UCSD-AML1 (cell line): ENCODE results near the gene RRBP1.

Experiments used
- DNase-seq: peaks from one replicate; lab custom pipeline; 2025; ENCODE audit not compliant: unreplicated experiment; lab: John Stamatoyannopoulos, UW

RRBP1 gene

DNA sequence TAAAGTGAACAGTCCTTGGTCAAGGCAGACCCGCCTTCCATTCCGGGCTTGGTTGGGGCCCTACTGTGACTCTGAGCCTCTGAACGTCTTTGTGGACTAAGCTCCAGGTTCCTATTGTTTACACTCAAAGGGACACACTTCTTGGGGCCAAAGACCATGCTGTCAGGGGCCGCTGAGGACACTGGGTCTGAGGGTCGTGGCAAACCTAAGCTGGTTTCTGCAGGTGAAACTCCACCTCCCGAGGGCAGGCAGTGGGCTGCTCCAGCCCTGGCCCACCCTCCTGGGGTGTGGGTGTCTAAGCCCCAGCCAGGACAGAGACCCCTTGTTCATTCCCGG lies 69.1 kb downstream of the RRBP1 start:
- no peak for DNase-seq

DNA sequence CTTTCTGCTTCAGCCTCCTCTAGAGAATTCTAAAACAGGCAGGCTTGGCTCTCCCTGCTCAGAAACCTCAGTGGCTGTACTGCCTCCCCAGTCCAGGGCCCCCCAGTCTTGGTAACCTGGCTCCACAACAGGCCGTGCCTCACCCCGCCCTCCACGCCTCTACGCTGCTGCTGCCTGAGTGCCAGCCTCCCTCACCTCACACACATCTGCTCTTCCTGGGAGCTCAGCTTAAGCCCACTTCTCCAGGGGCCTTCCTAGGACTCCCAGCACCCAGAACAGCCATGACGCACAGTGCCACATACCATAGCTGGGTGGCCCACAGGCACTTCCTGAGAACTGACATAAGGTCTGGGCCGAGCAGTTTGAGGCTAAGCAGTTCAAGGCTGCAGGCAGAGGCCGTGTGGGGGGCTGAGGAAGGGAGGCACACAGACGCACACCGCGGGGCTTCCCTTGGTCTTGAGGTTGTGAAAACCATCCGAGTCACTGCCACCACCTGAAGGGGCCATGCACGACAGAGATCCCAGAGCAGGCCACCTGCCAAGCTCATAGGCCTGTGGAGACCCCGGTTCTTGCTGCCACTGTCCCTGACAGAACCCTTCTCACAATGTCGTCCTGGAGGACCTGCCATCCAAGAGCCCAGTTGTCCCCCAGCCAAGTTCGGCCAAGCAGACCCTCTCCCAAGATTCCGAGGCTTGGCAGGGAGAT lies 69.6 kb downstream of the RRBP1 start:
- DNase-seq, result peak; percentile 58

DNA sequence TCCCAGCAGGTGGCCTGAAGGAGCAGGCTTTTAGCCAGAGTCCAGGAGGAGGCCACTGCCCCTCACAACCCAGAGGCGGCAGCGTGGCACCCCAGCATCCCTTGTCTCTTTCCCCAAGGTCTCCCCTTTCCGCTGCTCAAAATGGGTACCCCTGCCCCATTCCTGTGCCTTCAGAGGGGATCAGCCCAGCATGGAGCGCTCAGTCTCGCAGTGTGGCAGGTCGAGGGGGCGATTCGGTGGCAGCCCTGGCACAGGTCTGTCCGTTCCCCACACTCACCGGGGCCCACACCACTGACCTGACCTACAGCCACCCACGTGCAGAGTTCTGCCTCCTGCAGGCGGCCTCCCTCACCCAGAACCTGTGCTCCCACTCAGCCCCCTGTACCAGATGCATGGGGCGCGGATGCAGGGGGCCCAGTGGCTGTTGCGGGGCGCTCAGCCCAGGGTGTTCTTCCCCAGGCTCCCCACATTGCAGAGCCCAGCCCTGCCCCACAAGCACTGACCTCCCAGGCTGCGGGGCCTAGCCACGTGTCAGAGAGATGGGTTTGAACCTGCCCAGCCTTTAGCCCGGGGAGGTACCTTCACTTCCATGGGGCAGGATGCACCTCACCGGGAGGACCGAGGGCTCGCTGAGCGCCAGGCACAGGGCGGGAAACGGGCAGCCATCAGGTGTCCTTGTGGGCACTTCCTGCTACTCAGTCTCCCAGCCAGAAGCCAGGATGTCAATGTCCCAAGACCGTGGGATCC lies 70.3 kb downstream of the RRBP1 start:
- no peak for DNase-seq

DNA sequence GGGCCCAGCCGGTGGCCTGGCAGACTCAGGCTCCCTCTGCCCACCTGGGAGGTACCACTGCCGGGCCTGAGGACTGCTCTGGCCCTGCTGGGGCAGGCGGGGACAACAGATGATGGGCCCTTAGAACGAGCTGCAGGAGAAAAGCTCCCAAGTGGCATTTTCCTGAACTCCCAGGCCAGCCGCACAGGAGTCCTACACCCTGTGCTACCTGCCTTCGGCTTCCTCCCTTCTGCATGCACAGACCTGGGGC lies 70.8 kb downstream of the RRBP1 start:
- DNase-seq, result no peak

DNA sequence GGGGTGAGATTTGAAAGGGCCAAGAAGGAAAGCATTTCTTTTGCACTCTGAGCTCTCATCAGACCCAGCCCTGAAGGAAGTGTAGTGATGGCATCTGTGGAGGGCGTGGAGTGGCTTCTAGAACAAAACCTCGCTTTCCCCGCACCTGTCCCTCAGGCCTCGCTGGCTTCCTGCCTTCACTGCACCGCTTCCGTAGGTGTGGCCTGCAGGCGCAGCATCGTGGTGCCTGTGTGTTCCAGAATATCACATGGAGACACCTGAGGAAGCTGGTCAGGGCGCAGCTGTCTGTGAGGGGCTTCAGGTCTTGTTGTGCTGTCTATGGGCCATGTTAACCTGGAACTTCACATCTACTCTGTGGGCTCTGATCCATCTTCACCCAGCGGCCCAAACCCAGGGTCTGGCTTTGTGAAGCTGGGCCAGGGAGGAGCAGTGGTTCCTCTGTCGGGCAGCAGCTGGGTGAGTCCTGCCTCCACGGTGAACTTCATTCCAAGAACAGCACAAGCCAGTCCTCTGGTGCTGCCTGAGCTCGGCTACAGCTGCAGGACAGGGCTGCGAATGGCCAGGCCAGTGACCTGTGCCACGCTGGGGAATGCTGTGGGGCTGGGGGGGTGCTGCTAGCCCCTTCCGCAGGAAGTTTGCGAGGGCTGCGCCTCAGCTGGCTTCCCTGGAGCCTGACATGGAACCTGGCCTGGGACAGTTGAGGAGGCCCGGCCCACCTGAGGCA lies 71.3 kb downstream of the RRBP1 start:
- DNase-seq, result peak; percentile 35

DNA sequence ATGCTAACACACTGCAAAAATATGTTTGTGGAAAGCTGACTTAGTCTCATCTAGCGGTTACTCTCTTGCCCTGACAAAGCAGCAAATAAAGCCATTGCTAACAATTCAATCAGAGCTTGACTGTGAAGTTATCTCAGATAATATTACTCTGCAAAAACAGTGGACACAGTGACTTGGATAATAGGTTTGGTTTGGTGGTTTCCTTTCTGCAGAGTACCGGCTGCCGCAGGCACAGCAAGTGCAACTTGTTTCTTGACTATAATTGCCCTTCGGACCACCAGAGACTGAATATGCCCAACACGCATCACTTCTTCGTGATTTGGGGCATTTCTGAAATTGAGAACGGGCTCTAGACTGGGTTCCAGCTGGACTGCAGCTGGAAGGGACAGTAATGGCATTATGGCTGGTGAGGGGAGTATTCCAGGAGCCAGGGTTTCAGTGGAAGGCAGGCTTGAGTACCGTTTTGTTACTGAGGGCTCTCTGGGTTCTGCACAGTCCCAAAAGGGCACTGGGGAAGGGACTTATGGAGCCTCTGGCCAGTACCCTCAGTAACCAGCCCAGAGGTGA lies 72.1 kb downstream of the RRBP1 start:
- DNase-seq, result no peak

DNA sequence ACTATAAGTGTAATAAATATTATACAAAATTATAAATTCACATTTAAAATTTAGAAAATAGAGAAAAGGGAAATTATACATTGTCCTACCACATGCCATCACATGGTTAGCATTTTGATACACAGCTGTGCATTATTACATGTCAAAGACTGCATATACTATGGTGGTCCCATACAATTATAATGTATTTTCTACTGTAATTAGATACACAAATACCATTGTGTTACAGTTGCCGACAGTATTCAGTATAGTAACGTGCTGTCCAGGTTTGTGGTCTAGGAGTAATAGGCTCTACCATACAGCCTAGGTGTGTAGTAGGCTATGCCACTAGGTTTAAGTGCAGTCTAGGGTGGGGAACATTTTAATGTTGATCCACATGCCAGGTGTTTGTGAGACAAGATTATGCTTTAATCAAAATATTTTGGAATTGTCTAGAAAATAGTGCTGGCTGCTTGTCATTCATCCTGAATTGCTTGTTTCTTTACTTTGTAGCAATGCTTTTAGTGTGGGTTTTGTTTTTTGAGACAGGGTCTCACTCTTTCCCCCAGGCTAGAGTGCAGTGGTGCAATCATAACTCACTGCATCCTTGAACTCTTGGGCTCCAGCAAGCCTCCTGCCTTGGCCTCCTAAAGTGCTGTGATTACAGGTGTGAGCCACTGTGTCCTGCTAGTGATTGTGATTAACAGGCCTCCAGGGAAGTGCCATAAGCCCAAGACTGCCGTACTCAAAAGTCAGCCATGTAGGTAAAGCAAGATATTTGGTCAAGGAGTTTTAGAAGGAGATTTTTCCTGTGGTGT lies 73.1 kb downstream of the RRBP1 start:
- DNase-seq, result no peak

DNA sequence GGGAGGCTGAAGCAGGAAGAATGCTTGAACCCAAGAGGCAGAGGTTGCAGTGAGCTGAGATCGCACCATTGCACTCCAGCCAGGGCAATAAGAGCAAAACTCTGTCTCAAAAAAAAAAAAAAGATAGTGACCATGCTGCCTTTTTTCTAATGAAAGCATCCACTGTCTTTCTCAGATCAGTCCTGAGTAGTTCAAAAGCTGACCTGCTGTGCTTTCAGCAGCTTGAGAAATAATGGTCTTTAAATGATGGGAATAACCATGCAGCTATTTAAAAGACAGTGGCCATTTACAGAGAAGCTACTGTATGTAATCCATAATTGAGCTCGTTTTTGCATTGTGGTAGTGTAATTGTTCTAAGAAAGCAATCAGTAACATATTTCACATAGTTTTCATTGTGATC lies 76.0 kb downstream of the RRBP1 start:
- no peak for DNase-seq

DNA sequence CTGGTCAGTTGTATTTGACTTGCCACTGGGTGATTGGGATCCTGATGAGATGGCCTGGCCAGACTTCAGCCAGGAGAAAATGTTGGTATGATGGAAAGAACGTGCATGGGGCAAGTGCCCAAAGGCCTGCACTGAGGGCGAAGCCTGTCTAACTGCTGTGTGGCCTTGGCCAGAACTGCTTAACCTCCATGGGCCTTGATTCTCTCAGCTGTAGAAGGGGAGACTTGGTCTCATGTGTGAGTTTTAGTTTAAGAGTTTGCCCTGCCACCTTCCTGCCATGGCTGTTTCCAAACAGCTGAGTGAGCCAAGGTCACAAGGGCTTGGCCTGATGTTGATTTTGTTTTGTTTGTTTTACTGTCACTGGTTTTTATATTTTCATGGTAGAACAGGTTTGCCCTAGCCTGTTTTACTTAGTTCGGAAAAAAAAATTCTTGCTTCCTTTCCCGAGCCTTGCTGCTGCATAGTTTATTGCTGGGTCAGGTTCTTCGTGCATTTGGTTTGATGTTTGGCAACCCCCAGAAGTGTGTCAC lies 76.8 kb downstream of the RRBP1 start:
- DNase-seq, result no peak

DNA sequence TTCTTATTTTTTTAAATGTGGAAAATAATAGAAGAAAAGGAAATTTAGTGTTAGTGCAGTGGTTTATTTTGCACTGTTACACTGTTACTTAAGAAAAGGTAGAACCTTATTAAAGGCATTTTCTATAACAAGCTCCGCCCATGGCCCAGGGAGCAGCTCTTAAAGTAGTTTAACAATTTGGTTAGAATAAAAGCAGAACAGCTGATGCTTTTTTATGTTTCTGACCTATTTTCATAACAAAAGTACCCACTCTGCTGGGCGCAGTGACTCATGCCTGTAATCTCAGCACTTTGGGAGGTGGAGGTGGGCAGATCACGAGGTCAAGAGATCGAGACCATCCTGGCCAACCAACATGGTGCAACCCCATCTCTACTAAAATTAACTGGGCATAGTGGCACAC lies 79.5 kb downstream of the RRBP1 start:
- DNase-seq, result no peak

DNA sequence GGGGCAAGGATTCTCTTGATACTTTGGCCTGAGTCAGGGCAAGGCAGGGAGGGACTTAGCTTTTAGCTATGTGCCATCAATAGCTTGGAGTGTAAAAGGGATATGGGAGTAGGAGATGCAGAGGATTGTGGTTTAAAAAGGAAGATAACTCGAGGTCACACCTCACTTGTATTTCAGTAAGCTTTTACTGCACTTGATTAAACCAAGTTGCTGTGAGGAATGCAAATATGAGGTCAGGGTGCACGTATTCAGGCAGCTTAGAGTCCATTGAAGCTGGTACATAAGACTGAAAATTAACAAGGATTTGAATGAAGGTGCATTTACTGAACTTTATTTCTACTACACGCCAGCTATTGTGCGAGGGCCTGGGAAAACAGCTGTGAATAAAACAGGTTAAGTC lies 80.1 kb downstream of the RRBP1 start:
- no peak for DNase-seq

DNA sequence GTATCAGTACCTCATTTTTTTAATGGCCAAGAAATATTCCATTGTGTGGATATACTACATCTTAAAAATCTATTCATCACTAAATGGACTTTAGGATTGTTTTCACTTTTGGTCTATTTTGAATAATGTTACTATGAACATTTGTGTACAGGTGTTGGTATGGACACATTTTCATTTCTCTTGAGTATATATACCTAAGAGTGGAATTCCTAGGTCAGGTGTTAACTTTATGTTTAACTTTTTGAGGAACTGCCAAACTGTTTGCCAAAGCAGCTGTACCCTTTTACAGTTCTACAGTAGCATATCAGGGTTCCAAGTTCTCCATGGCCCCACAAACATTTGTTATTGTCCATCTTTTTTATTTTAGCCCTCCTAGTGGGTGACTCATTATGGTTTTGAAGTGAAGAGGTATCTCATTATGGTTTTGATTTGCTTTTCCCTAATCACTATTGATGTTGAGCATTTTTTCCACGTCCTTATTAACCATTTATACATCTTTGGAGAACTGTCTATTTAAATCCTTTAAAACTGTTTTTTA lies 84.0 kb downstream of the RRBP1 start:
- DNase-seq, result no peak

DNA sequence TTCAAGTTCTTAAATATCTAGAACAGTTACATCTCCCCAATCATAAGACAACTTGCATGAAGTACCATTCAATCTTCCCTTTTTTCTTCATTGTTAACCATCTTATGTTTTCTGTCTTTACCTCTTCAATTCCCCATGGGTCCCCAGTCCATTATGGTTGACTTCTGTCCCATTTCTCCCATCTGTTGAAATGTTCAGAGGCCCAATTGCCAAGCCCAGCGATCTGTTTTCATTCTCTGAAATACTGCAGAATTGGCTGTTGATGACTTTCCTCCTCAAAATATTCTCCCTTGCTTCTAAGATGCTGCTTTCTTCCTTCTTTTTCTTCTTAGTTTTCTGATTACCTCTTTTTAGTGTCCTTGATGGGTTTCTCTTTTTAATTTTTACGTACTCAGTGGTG lies 86.2 kb downstream of the RRBP1 start:
- no peak for DNase-seq

DNA sequence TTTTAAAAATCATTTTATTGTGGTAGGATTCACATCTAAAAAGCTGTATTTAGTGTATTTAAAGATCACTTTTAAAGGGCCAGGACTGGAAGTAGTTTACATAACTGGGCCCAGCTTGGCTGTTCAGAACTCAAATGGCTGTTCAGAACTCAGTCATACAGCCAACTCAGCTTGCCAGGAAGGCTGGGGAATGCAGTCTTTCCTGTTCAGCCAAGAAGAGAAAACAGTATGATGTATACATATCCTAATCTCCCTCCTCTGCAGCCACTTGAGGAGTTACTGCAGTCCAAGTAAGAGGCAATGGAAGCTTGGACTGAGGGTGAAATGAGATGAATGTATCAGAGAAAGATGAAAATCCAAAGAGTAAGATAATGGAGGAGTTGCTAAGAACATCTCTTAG lies 87.6 kb downstream of the RRBP1 start:
- no peak for DNase-seq

DNA sequence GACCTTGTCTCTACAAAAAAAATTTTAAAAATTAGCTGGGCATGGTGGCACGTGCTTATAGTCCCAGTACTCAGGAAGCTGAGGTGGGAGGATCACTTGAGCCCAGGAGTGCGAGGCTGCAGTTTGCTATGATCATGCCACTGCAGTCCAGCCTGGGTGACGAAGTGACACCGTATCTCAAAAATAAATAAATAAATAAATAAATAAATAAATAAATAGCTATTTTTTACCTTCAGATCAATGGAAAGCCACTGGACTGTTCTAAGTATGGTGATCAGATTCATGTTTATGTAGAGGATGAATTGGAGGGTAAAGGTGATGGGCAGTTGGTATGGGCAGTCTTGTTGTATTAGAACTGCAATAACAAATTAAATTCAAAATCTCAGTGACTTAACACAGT lies 88.1 kb downstream of the RRBP1 start:
- DNase-seq, result no peak

DNA sequence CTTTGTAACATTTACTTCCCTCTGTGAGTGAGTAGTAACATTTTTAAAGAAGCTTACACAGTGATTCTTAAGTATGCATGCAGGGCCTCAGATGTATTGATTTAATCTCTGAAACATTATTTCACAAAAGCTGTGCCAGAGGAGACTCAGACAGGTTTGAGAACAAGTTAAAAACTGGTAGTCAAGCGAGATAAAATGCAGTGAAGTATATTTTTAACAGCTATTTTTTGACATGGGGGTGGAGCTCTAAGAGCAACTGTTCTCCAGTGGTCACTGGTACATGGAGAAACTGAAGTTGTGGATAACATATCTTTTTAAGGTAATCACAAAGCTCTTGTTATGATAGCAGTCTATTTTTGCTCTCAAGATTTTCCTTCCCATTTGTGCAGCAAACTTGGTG lies 91.8 kb downstream of the RRBP1 start:
- DNase-seq, result no peak

DNA sequence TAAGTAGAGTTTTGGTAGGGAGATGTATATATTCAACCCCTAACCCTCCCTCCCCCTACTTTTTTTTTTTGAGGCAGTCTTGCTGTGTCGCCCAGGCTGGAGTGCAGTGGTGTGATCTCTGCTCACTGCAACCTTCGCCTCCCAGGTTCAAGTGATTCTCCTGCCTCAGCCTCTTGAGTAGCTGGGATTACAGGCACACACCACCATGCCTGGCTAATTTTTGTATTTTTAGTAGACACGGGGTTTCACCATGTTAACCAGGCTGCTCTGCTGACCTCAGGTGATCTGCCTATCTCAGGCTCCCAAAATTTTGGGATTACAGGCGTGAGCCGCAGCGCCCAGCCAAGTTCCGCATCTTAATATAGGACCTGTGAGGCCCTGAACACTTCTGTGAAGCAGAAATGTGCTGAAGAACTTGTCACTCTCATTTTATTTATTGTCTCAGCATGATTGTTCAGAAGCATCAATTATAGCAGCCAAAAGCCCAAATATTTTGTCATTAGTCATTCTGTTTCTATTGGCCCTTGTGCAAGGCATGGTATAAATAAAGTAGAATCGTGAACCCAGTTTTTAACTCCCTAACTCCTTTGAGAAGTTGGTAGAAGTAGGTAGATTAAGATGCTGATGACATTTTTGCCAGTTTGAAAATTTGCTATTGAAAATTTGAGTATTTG lies 92.7 kb downstream of the RRBP1 start:
- DNase-seq, result no peak

DNA sequence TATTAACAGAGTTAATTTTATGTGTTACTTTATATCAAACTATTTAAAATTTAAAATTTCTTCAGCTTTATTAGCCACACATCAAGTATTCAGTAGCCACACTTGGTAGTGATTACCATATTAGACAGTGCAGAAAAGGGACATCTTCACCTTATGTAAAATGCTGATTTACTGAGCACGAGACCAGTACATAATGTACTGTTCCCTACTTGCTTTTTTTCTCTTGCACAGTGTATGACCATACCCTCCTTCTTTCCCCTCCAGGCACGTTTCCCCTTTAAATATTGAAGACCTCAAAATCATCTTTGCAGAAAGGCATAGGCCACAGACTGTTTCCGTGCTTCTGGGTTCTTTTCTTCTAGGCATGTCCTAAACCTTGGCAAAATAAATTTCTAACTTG lies 94.2 kb downstream of the RRBP1 start:
- no peak for DNase-seq

DNA sequence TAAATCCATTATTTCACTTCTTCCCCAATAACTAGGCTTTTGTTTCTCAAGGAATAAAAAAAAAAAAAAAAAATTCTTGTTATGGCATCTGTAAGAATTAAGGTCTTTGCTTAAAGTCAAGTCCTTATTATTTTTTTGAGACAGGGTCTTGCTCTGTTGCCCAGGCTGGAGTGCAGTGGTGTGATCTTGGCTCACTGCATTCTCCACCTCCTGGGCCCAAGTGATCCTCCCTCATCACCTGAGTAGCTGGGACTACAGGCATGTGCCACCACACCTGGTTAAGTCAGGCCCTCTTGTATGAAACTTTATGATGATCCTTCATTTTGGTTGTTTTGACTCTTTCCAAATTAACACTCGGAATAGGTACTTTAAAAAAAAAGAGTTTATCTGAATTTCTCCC lies 94.9 kb downstream of the RRBP1 start:
- DNase-seq, result no peak

DNA sequence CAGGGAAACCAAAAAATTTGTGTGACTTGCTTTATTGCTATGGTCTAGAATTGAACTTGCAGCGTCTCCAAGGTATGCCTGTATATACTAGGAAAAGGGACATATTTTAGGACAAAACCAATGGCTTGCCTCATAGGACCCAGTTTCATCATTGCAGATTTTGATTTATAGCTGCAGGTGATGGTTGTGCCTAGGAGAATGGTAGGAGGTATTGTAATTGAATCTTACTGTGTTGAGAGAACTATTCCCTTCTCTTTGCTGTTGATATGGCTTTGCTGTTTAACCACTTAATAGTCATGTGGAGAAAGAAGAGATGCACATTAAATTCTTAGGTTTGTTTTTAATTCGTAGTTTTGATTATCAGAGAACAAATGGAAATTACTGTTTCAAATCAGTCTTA lies 95.8 kb downstream of the RRBP1 start:
- no peak for DNase-seq
